MCF 10A (cell line): Measurements from ENCODE around the gene TPRN. TPM values are rescaled to one million over a fixed set of nuclear protein-coding genes. Genes with fewer than 3 reads are reported as not detected.

Experiments used
- BruUV-seq: library from RNA; stranded (reverse); fragments of 400-500 nt; replicated peaks from 2 replicates; lab custom pipeline; 2021; lab: Mats Ljungman, UMichigan
- CTCF ChIA-PET: fragments of 300-600 bp; sonication (Branson Sonifier 250); formaldehyde crosslinking; extraction: SDS; loops from one replicate; lab custom pipeline; 2021; ENCODE audit warnings: antibody characterized with exemption, inconsistent platforms; lab: Yijun Ruan, JAX
- POLR2A ChIA-PET: fragments of 300-600, 350-650 bp; sonication (Branson Sonifier 250); formaldehyde crosslinking; extraction: SDS; loops from one replicate; lab custom pipeline; 2020; ENCODE audit warnings: antibody characterized with exemption, inconsistent platforms; lab: Yijun Ruan, JAX
- DNase-seq: peaks from one replicate; pipeline ENCODE4 v3.0.0-alpha.2; 2018; ENCODE audit not compliant: unreplicated experiment
- H3K27ac Mint-ChIP-seq: one replicate; pipeline ENCODE4 v1.8.0; 2022; ENCODE audit warnings: mild to moderate bottlenecking, low read depth, mixed read lengths; ENCODE audit not compliant: unreplicated experiment
- H3K27me3 Mint-ChIP-seq: one replicate; pipeline ENCODE4 v1.8.0; 2022; ENCODE audit warnings: mixed read lengths; ENCODE audit not compliant: insufficient read depth, unreplicated experiment
- H3K36me3 Mint-ChIP-seq: one replicate; pipeline ENCODE4 v1.8.0; 2022; ENCODE audit warnings: mild to moderate bottlenecking, moderate library complexity, mixed read lengths; ENCODE audit not compliant: insufficient read depth, unreplicated experiment
- H3K4me1 Mint-ChIP-seq: one replicate; pipeline ENCODE4 v1.8.0; 2022; ENCODE audit warnings: mixed read lengths; ENCODE audit not compliant: insufficient read depth, unreplicated experiment
- H3K4me3 Mint-ChIP-seq: one replicate; pipeline ENCODE4 v1.8.0; 2022; ENCODE audit warnings: mild to moderate bottlenecking, moderate library complexity, mixed read lengths; ENCODE audit not compliant: unreplicated experiment
- H3K9me3 Mint-ChIP-seq: one replicate; pipeline ENCODE4 v1.8.0; 2022; ENCODE audit warnings: mixed read lengths; ENCODE audit not compliant: unreplicated experiment
- intact Hi-C: fragments of 100-400 bp; cut with micrococcal nuclease; formaldehyde crosslinking; loops from 2 replicates; pipeline ENCODE4 v1.14.1; 2022
- total RNA-seq: library from RNA; stranded (reverse); gene quantifications from 2 replicates; pipeline ENCODE4 v1.2.3, GENCODE V29; 2022
- TF ChIP-seq, protein P1 (sequence below): fragments of 200-600 bp; IDR thresholded peaks from one replicate; pipeline ENCODE4 v1.8.0; 2022; ENCODE audit warnings: antibody characterized with exemption, mild to moderate bottlenecking; ENCODE audit not compliant: unreplicated experiment

Gene TPRN
- total RNA-seq, 1 experiment from 2014 or later: 13.4 TPM

DNA sequence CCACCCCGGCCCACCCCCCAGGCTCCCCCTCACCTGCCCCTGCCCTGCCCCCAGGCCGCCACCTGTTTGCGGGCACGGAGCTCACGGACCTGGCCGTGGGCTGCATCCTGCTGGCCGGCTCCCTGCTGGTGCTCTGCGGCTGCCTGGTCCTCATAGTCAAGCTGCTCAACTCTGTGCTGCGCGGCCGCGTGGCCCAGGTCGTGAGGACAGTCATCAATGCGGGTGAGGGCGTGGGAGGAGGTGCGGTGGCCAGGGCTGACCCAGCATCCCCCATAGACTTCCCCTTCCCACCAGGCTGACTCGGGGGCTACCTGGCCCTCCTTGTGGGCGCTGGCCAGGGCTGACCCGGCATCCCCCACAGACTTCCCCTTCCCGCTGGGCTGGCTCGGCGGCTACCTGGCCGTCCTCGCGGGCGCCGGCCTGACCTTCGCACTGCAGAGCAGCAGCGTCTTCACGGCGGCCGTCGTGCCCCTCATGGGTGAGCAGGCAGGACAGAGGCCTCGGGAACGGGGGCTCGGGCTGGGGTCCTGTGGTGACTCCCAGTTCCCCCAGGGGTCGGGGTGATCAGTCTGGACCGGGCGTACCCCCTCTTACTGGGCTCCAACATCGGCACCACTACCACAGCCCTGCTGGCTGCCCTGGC lies 33.6 kb upstream of the TPRN start:
- POLR2A ChIA-PET: no interaction called here
- TF ChIP-seq, protein P1, sequence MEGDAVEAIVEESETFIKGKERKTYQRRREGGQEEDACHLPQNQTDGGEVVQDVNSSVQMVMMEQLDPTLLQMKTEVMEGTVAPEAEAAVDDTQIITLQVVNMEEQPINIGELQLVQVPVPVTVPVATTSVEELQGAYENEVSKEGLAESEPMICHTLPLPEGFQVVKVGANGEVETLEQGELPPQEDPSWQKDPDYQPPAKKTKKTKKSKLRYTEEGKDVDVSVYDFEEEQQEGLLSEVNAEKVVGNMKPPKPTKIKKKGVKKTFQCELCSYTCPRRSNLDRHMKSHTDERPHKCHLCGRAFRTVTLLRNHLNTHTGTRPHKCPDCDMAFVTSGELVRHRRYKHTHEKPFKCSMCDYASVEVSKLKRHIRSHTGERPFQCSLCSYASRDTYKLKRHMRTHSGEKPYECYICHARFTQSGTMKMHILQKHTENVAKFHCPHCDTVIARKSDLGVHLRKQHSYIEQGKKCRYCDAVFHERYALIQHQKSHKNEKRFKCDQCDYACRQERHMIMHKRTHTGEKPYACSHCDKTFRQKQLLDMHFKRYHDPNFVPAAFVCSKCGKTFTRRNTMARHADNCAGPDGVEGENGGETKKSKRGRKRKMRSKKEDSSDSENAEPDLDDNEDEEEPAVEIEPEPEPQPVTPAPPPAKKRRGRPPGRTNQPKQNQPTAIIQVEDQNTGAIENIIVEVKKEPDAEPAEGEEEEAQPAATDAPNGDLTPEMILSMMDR: no peak
- peaks cover 7% of the 10 kb centered on the region for H3K36me3 Mint-ChIP-seq

DNA sequence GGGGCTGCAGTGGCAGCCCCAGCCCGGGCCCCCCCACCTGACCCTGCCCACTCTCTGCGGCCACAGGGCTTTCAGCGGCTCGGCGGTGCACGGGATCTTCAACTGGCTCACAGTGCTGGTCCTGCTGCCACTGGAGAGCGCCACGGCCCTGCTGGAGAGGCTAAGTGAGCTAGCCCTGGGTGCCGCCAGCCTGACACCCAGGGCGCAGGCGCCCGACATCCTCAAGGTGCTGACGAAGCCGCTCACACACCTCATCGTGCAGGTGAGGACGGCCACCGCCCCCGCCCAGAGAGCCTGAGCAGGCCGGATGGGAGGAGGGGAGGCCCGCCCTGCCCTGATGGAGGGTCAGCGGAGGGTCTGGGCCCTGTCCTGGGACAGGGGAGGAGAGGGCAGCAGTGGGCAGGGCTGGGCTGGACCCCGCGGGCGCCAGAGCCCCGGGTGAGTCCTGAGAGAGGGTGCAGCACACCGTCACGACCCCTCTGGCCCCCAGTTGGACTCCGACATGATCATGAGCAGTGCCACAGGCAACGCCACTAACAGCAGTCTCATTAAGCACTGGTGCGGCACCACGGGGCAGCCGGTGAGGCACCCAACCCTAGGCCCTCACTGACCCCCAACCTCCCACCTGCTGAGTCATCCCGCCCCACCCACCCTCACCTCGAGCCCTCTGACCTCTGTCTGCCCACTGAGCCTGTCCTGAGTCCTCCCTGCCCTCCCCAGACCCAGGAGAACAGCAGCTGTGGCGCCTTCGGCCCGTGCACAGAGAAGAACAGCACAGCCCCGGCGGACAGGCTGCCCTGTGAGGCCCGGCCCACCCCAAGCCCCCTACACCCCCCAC lies 32.8 kb upstream of the TPRN start:
- no peak for DNase-seq
- ChIA-PET CTCF (no interaction called here), POLR2A (no interaction called here)
- no peaks in the 10 kb centered on the region for H3K4me1 Mint-ChIP-seq
- H3K27ac Mint-ChIP-seq: no peak overlapping the region
- H3K9me3 Mint-ChIP-seq: no peaks in the 10 kb centered on the region
- intact Hi-C loops: no loop called here
- H3K27me3 Mint-ChIP-seq: no peaks in the 10 kb centered on the region
- H3K4me3 Mint-ChIP-seq: no peak overlapping the region
- TF ChIP-seq, protein P1: no peak
- no TSS peak for BruUV-seq
- H3K36me3 Mint-ChIP-seq: peaks cover 7% of the 10 kb centered on the region

More for the DNA sequence above, 33.6 kb upstream of the TPRN start:
- BruUV-seq: no TSS peak
- Mint-ChIP-seq H3K9me3 (no peaks in the 10 kb centered on the region), H3K4me1 (no peaks in the 10 kb centered on the region), H3K27ac (no peak overlapping the region), H3K27me3 (no peaks in the 10 kb centered on the region), H3K4me3 (no peak overlapping the region)
- intact Hi-C loops: no loop called here
- no peak for DNase-seq
- CTCF ChIA-PET: interaction anchor here (1.7 kb wide), 1 partner anchor 114 kb away, joined by 4 read pairs; no protein-coding TSS in a partner anchor

DNA sequence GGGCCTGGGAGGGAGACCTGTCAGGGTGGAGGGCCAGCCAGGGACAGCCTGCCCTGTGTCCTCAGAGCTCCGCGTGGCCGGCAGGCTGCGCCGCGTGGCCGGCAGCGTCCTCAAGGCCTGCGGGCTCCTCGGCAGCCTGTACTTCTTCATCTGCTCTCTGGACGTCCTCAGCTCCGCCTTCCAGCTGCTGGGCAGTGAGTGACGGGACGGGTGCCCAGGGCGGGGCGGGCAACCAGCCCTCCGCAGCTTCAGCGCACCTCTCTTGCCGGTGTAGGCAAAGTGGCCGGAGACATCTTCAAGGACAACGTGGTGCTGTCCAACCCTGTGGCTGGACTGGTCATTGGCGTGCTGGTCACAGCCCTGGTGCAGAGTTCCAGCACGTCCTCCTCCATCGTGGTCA lies 32.0 kb upstream of the TPRN start:
- H3K4me1 Mint-ChIP-seq: peaks cover 4% of the 10 kb centered on the region
- DNase-seq: no peak
- no peaks in the 10 kb centered on the region for H3K27me3 Mint-ChIP-seq
- no peaks in the 10 kb centered on the region for H3K9me3 Mint-ChIP-seq
- no peak overlapping the region for H3K4me3 Mint-ChIP-seq
- intact Hi-C loops: no loop called here
- H3K36me3 Mint-ChIP-seq: peaks cover 7% of the 10 kb centered on the region
- BruUV-seq: no TSS peak
- TF ChIP-seq, protein P1: no peak
- no peak overlapping the region for H3K27ac Mint-ChIP-seq
- POLR2A ChIA-PET: no interaction called here
- CTCF ChIA-PET: interaction anchor here (0.5 kb wide), 1 partner anchor 186 kb away, joined by 3 read pairs; no protein-coding TSS in a partner anchor

DNA sequence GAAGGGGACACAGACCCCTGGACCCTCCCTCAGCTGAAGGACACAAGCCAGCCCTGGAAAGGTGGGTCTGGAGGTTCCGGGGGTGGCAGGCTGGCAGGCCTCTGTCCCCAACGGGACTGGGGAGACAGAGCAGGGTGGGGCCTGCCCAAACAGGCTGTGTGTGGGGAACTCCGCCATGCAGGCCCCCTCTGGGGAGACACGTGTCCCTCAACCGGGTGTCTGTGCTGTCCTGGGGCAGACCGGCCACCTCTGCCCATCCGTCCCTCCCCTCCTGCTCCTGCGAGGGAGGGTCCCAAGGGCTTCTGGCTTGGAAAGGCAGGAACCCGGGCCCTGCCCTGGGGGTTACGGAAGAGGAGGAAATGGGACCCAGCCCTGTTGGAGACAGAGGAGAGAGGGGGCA lies 31.6 kb upstream of the TPRN start:
- ChIA-PET CTCF (no interaction called here), POLR2A (no interaction called here)
- TF ChIP-seq, protein P1: no peak
- DNase-seq: no peak
- no peak overlapping the region for H3K4me3 Mint-ChIP-seq
- intact Hi-C loops: no loop called here
- H3K4me1 Mint-ChIP-seq: peaks cover 6% of the 10 kb centered on the region
- H3K36me3 Mint-ChIP-seq: peaks cover 7% of the 10 kb centered on the region
- no peaks in the 10 kb centered on the region for H3K9me3 Mint-ChIP-seq
- BruUV-seq: no TSS peak
- no peaks in the 10 kb centered on the region for H3K27me3 Mint-ChIP-seq
- H3K27ac Mint-ChIP-seq: no peak overlapping the region
